Kidney (tissue), 14 donors: Measurements from ENCODE around the gene CAPS. TPM values are rescaled to one million over a fixed set of nuclear protein-coding genes. Genes with fewer than 3 reads are reported as not detected.
"Not testable (repeated sequence)": the region's sequence is repeated elsewhere in the genome, so short reads cannot be mapped to it uniquely, and the experiment has no call there.

ENCODE experiments used
- DNase-seq, 5 donors: peaks; one replicate each; pipeline ENCODE4 v3.0.0-alpha.2; 2013 to 2020
- FAIRE-seq: peaks from 2 replicates; lab custom pipeline; 2012; peaks lifted over from hg19 to GRCh38; lab: Jason Lieb, UNC
- H3K27ac ChIP-seq, 2 donors: one replicate each; pipeline ENCODE4 v1.7.0; 2013; ENCODE audit warnings: low read depth in 2 of 2, low read length in 2 of 2, inconsistent platforms in 1 of 2
- H3K27me3 ChIP-seq: one replicate; pipeline ENCODE4 v1.7.1; 2013; ENCODE audit warnings: low read length, inconsistent platforms; ENCODE audit not compliant: control insufficient read depth, insufficient read depth
- H3K36me3 ChIP-seq, 3 donors: one replicate each; pipeline versions ENCODE4 v1.7.0 to v1.7.1; 2013; ENCODE audit warnings: low read length in 3 of 3, control low read depth in 1 of 3, inconsistent platforms in 1 of 3; ENCODE audit not compliant: insufficient read depth in 3 of 3, control insufficient read depth in 2 of 3
- H3K4me1 ChIP-seq, 3 donors: one replicate each; pipeline versions ENCODE4 v1.7.0 to v1.7.1; 2013; ENCODE audit warnings: low read length in 3 of 3, inconsistent platforms in 1 of 3, low read depth in 1 of 3; ENCODE audit not compliant: control insufficient read depth in 2 of 3, insufficient read depth in 2 of 3
- H3K4me3 ChIP-seq, 3 donors: one replicate each; pipeline versions ENCODE4 v1.7.0 to v1.8.1; 2013; ENCODE audit warnings: low read length in 3 of 3, control low read depth in 1 of 3, inconsistent platforms in 1 of 3
- H3K9ac ChIP-seq, 3 donors: one replicate each; pipeline versions ENCODE4 v1.7.0 to v1.7.1; 2013; ENCODE audit warnings: low read length in 3 of 3, control low read depth in 1 of 3, inconsistent platforms in 1 of 3
- H3K9me3 ChIP-seq, 3 donors: one replicate each; pipeline versions ENCODE4 v1.7.0 to v1.7.1; 2013; ENCODE audit warnings: low read length in 3 of 3, control low read depth in 1 of 3, inconsistent platforms in 1 of 3; ENCODE audit not compliant: control insufficient read depth in 2 of 3, insufficient read depth in 1 of 3
- CTCF ChIP-seq: IDR thresholded peaks from 3 replicates; pipeline ENCODE4 v1.5.1; 2012; ENCODE audit warnings: mild to moderate bottlenecking, moderate library complexity, borderline replicate concordance; ENCODE audit not compliant: insufficient read depth; ENCODE audit errors: extremely low read depth
- intact Hi-C: fragments of 100-400 bp; cut with DNase I; formaldehyde crosslinking; loops from one replicate; pipeline ENCODE4 v1.11.1; 2022
- polyA plus RNA-seq: library from polyadenylated mRNA; stranded (reverse); fragments of 350-450 nt; fragmentation: Illumina TruSeq; extraction: RNeasy Lipid Tissue Mini Kit (QIAGEN cat#74804); gene quantifications from one replicate; pipeline ENCODE4 v1.2.3, GENCODE V29; 2014; ENCODE audit warnings: low read depth, low replicate concordance; ENCODE audit not compliant: insufficient read depth
- total RNA-seq: library from RNA; stranded (reverse); fragmentation: NEBNext Ultra II Directional; extraction: Animal tissue kit (Norgen Biotek cat#: 25700); gene quantifications from one replicate; pipeline ENCODE4 v1.2.1, GENCODE V29; 2021
- donor health status: control.
- donor health status: control.
- donor health status: control.
- donor health status: control.
- donor health status: control.
- donor health status: DM: yes; HTN: yes; CAD: no.
- donor health status: Normal renal cell carcinoma (clear cell type).

CAPS gene
- total and polyA plus RNA-seq, 2 donors from 2014 or later = 53.0 to 82.1 TPM

- FAIRE-seq = no peak
- Histone ChIP-seq H3K4me1 (peaks cover 0 to 5% (median 4%) of the 10 kb centered on the region in 3 donors), H3K9ac (no peak overlapping the region), H3K4me3 (no peak overlapping the region), H3K27ac (no peak overlapping the region), H3K27me3 (no peaks in the 10 kb centered on the region), H3K36me3 (no peaks in the 10 kb centered on the region), H3K9me3 (no peaks in the 10 kb centered on the region)
- intact Hi-C loops = no loop called here
- no peak for TF ChIP-seq CTCF
- peak in 4 of 5 donors; percentile 58 to 72 (median 68) for DNase-seq
Observed at GRCh38 chr19:5881543-5882299, 32.3 kb upstream of the CAPS start.

GRCh38 chr19:5882421-5882968 is 31.6 kb upstream of the CAPS start:
- Histone ChIP-seq H3K9me3 (no peaks in the 10 kb centered on the region), H3K4me1 (peaks cover 0 to 5% (median 4%) of the 10 kb centered on the region in 3 donors), H3K36me3 (no peaks in the 10 kb centered on the region), H3K27ac (no peak overlapping the region), H3K9ac (no peak overlapping the region), H3K27me3 (no peaks in the 10 kb centered on the region), H3K4me3 (no peak overlapping the region)
- DNase-seq = no peak
- intact Hi-C loops = no loop called here
- no peak for FAIRE-seq
- no peak for TF ChIP-seq CTCF

GRCh38 chr19:5883157-5883873 is 30.7 kb upstream of the CAPS start:
- intact Hi-C loops, H3K9me3 ChIP-seq, H3K36me3 ChIP-seq, DNase-seq, H3K4me3 ChIP-seq, H3K4me1 ChIP-seq, H3K9ac ChIP-seq, H3K27ac ChIP-seq, H3K27me3 ChIP-seq, FAIRE-seq: not testable (repeated sequence)

- H3K9ac ChIP-seq, H3K27ac ChIP-seq, H3K9me3 ChIP-seq, H3K27me3 ChIP-seq, H3K4me1 ChIP-seq, H3K4me3 ChIP-seq, DNase-seq, FAIRE-seq, H3K36me3 ChIP-seq, intact Hi-C loops: not testable (repeated sequence)
Observed at GRCh38 chr19:5884065-5884811, 29.8 kb upstream of the CAPS start.
